Parathyroid adenoma (tissue), 2 donors: ENCODE measurements around the gene SLC39A13.

Source experiments
- H2AFZ ChIP-seq: fragments of 300-600 bp; sonication (generic); one replicate; pipeline ENCODE4 v1.7.0; 2017; ENCODE audit warnings: antibody characterized with exemption, mild to moderate bottlenecking
- H3K27ac ChIP-seq: fragments of 300-600 bp; sonication (generic); one replicate; pipeline ENCODE4 v1.7.0; 2017
- H3K27me3 ChIP-seq: fragments of 300-600 bp; sonication (generic); one replicate; pipeline ENCODE4 v1.7.0; 2017; ENCODE audit warnings: low read length; ENCODE audit not compliant: control insufficient read depth, insufficient read depth
- H3K36me3 ChIP-seq: fragments of 300-600 bp; sonication (generic); one replicate; pipeline ENCODE4 v1.7.0; 2017; ENCODE audit warnings: low read length; ENCODE audit not compliant: control insufficient read depth, insufficient read depth
- H3K4me1 ChIP-seq: fragments of 300-600 bp; sonication (generic); one replicate; pipeline ENCODE4 v1.7.0; 2017; ENCODE audit warnings: control low read depth
- H3K4me2 ChIP-seq: fragments of 300-600 bp; sonication (generic); one replicate; pipeline ENCODE4 v1.7.0; 2017; ENCODE audit warnings: low read length
- H3K4me3 ChIP-seq: fragments of 300-600 bp; sonication (generic); one replicate; pipeline ENCODE4 v1.7.0; 2017; ENCODE audit warnings: low read depth, low read length
- H3K79me2 ChIP-seq: fragments of 300-600 bp; sonication (generic); one replicate; pipeline ENCODE4 v1.7.0; 2017; ENCODE audit warnings: control low read depth
- H3K9ac ChIP-seq: fragments of 300-600 bp; sonication (generic); one replicate; pipeline ENCODE4 v1.7.0; 2017; ENCODE audit warnings: mild to moderate bottlenecking
- H3K9me3 ChIP-seq: fragments of 300-600 bp; sonication (generic); one replicate; pipeline ENCODE4 v1.7.0; 2017; ENCODE audit warnings: low read length; ENCODE audit not compliant: control insufficient read depth
- CTCF ChIP-seq: fragments of 300-600 bp; sonication (generic); IDR thresholded peaks from one replicate; pipeline ENCODE4 v1.7.0; 2017; ENCODE audit warnings: antibody characterized with exemption, mild to moderate bottlenecking
- donor health status: primary hyperparathyroidism.

SLC39A13 gene

GRCh38 chr11:47379317-47379716, 29.1 kb upstream of the SLC39A13 start:
- no peak overlapping the region for H3K27ac ChIP-seq

DNA sequence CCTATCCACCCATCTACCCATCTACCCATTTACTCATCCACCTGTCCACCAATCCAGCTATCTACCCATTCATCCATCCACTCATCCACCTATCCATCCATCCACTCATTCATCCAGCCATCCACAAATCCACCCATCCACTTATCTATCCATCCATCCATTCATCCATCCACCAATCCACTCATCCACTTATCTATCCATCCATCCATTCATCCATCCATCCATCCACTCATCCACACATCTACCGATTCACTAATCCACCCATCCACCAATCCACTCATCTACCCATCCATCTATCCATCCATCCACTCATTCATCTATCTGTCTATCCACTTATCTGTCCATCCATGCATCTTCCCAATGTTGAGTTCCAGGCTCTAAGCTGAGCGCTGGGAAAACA, 28.3 kb upstream of the SLC39A13 start:
- H3K27ac ChIP-seq, result no peak overlapping the region
- H3K4me1 ChIP-seq, result no peaks in the 10 kb centered on the region
- no peak overlapping the region for H3K4me2 ChIP-seq
- no peak overlapping the region for H3K9ac ChIP-seq
- no peak overlapping the region for H3K4me3 ChIP-seq
- no peaks in the 10 kb centered on the region for H3K27me3 ChIP-seq
- no peak for TF ChIP-seq CTCF
- H3K79me2 ChIP-seq, result no peaks in the 10 kb centered on the region
- no peaks in the 10 kb centered on the region for H3K9me3 ChIP-seq
- no peaks in the 10 kb centered on the region for H3K36me3 ChIP-seq
- H2AFZ ChIP-seq, result no peak overlapping the region

More at GRCh38 chr11:47379317-47379716, 29.1 kb upstream of the SLC39A13 start:
- no peak overlapping the region for H3K9ac ChIP-seq
- no peak for TF ChIP-seq CTCF
- H3K4me3 ChIP-seq, result no peak overlapping the region
- H3K9me3 ChIP-seq, result no peaks in the 10 kb centered on the region
- no peaks in the 10 kb centered on the region for H3K4me1 ChIP-seq
- no peak overlapping the region for H3K4me2 ChIP-seq
- no peak overlapping the region for H2AFZ ChIP-seq
- no peaks in the 10 kb centered on the region for H3K27me3 ChIP-seq
- no peaks in the 10 kb centered on the region for H3K36me3 ChIP-seq
- H3K79me2 ChIP-seq, result no peaks in the 10 kb centered on the region

DNA sequence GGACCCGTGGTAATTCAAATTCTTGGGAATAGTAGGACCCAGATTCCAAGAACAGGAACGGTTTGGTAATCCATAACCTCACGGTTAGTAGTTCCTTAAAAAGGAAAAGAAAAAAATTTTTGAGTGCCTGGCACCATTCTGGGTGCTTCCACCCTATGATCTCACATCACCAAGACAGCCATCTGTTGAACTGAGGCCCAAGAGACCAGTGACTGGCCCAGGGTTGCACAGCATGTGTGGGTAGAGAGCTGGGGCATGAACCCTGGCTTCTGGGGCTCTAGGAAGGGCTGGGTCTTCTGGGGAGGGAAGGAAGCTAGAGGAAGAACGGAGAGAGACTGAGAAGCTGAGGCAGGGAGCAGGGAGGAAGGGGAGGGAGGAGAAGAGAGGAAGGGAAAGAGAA, 25.3 kb upstream of the SLC39A13 start:
- TF ChIP-seq CTCF, result no peak
- Histone ChIP-seq H3K4me1 (no peaks in the 10 kb centered on the region), H3K79me2 (no peaks in the 10 kb centered on the region), H3K27me3 (no peaks in the 10 kb centered on the region), H3K9ac (no peak overlapping the region), H3K9me3 (no peaks in the 10 kb centered on the region), H3K36me3 (no peaks in the 10 kb centered on the region), H3K4me3 (no peak overlapping the region), H3K27ac (no peak overlapping the region), H3K4me2 (no peak overlapping the region), H2AFZ (no peak overlapping the region)

- Histone ChIP-seq H3K4me3 (no peak overlapping the region), H2AFZ (no peak overlapping the region), H3K27me3 (no peaks in the 10 kb centered on the region), H3K4me1 (no peaks in the 10 kb centered on the region), H3K79me2 (no peaks in the 10 kb centered on the region), H3K36me3 (no peaks in the 10 kb centered on the region), H3K4me2 (no peak overlapping the region), H3K9me3 (no peaks in the 10 kb centered on the region), H3K9ac (no peak overlapping the region), H3K27ac (no peak overlapping the region)
- no peak for TF ChIP-seq CTCF
Observed at GRCh38 chr11:47384498-47384897, 23.9 kb upstream of the SLC39A13 start.

DNA sequence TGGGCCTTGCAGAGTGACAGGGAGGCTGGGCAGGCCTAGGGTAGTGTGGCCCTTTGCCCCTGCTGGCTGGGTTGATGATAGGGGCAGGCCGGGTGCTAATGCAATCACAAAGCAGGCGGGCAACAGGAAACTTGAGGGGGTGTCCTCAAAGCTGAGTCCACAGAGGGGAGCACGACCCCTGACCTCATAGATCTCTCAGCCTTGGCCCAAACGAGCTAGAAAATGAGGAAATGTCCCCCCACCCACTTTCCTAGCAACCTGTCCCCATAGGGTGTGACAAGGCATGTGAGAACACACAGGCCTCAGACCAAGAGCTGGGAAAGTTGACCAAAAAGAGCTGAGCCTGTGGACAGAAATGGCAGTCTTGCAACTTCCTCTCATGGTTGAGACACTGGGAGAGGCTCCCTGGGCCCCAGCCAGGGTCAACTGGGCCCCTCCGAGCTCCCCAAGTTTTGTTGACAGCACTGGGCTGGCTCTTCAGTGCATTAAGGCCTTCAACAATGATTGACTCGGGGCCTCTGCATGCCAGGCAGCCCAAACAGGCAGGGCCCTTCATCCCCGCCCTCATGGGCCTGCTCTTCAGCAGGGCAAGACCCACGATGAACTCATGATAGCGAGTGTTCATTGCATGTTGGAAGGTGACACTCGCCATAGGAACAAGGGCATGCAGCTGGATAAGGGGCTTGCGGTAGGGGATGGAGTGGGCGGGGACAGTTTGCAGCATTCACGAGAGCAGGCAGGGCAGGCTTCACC, 20.3 kb upstream of the SLC39A13 start:
- Histone ChIP-seq H3K36me3 (no peaks in the 10 kb centered on the region), H2AFZ (no peak overlapping the region), H3K79me2 (no peaks in the 10 kb centered on the region), H3K27me3 (no peaks in the 10 kb centered on the region), H3K9me3 (no peaks in the 10 kb centered on the region), H3K4me1 (no peaks in the 10 kb centered on the region), H3K4me3 (no peak overlapping the region), H3K27ac (no peak overlapping the region), H3K4me2 (no peak overlapping the region), H3K9ac (no peak overlapping the region)
- TF ChIP-seq CTCF, result no peak
